Brain microvascular endothelial cell (primary cell): ENCODE data around the gene CD200R1L.
A peak's percentile ranks its signal among the peaks of the same experiment; 100 is the strongest.

Experiments used
- DNase-seq: peaks from one replicate; pipeline ENCODE4 v3.0.0-alpha.2; 2020
- H3K27ac ChIP-seq: fragments of 250-450 bp; sonication (Bioruptor Pico); 2 replicates; pipeline ENCODE4 v1.5.1; 2020; ENCODE audit warnings: mild to moderate bottlenecking, moderate library complexity
- H3K27me3 ChIP-seq: fragments of 250-450 bp; sonication (Bioruptor Pico); replicated peaks from 2 replicates; pipeline ENCODE4 v1.5.1; 2020; ENCODE audit warnings: mild to moderate bottlenecking
- H3K36me3 ChIP-seq: fragments of 250-450 bp; sonication (Bioruptor Pico); replicated peaks from 2 replicates; pipeline ENCODE4 v1.5.1; 2020; ENCODE audit warnings: mild to moderate bottlenecking
- H3K4me3 ChIP-seq: 2 replicates; pipeline ENCODE4 v1.5.1; 2011; ENCODE audit warnings: low read depth, mild to moderate bottlenecking, control low read depth, low read length, moderate library complexity
- CTCF ChIP-seq: IDR thresholded peaks from 2 replicates; pipeline ENCODE4 v1.5.1; 2011; ENCODE audit warnings: low read depth, mild to moderate bottlenecking, moderate library complexity, low read length, control low read depth, inconsistent platforms; ENCODE audit errors: missing control alignments
- in situ Hi-C: cut with HindIII; loops from 2 replicates; pipeline ENCODE4 v1.10.0; 2017; ENCODE audit warnings: low sequenced_read_pairs, low pct_ligation_motif_present

The CD200R1L gene

GRCh38 chr3:112846764-112847163 lies at the start of gene CD200R1L:
Gene CD200R1L (minus strand): TSS chr3:112846864. CDS start chr3:112829367, 17,497 bp downstream.
- Histone ChIP-seq H3K27ac (no peak within 1 kb of the TSS), H3K4me3 (no peak within 1 kb of the TSS), H3K27me3 (no peaks in the 10 kb centered on the region), H3K36me3 (no peaks in the 10 kb centered on the region)
- no peak for DNase-seq
- in situ Hi-C loops, result no loop called here
- no peak for TF ChIP-seq CTCF

- TF ChIP-seq CTCF, result no peak
- no peaks in the 10 kb centered on the region for H3K36me3 ChIP-seq
- H3K4me3 ChIP-seq, result no peak overlapping the region
- H3K27me3 ChIP-seq, result no peaks in the 10 kb centered on the region
- peak; percentile 18 for DNase-seq
- in situ Hi-C loops, result no loop called here
- H3K27ac ChIP-seq, result no peak overlapping the region
Observed at GRCh38 chr3:112894258-112894657, 47.6 kb upstream of the CD200R1L start.

GRCh38 chr3:112889357-112889756 lies 42.7 kb upstream of the CD200R1L start:
- Histone ChIP-seq H3K36me3 (no peaks in the 10 kb centered on the region), H3K27me3 (no peaks in the 10 kb centered on the region), H3K4me3 (no peak overlapping the region), H3K27ac (no peak overlapping the region)
- in situ Hi-C loops, result no loop called here
- TF ChIP-seq CTCF, result no peak
- DNase-seq, result no peak

- no peak overlapping the region for H3K27ac ChIP-seq
Observed at GRCh38 chr3:112888381-112889085, 41.9 kb upstream of the CD200R1L start.

GRCh38 chr3:112884678-112885290 lies 38.1 kb upstream of the CD200R1L start:
- Histone ChIP-seq H3K27me3 (no peaks in the 10 kb centered on the region), H3K27ac (no peak overlapping the region), H3K4me3 (no peak overlapping the region), H3K36me3 (no peaks in the 10 kb centered on the region)
- in situ Hi-C loops, result no loop called here
- no peak for TF ChIP-seq CTCF
- no peak for DNase-seq

More at GRCh38 chr3:112888381-112889085, 41.9 kb upstream of the CD200R1L start:
- Histone ChIP-seq H3K27me3 (no peaks in the 10 kb centered on the region), H3K4me3 (no peak overlapping the region), H3K36me3 (no peaks in the 10 kb centered on the region)
- no peak for TF ChIP-seq CTCF
- DNase-seq, result no peak
- in situ Hi-C loops, result no loop called here

GRCh38 chr3:112881891-112882290 lies 35.2 kb upstream of the CD200R1L start:
- no peak for DNase-seq
- Histone ChIP-seq H3K27me3 (no peaks in the 10 kb centered on the region), H3K27ac (no peak overlapping the region), H3K4me3 (no peak overlapping the region), H3K36me3 (no peaks in the 10 kb centered on the region)
- no peak for TF ChIP-seq CTCF
- in situ Hi-C loops, result no loop called here
